Measurements from ENCODE around the gene LBHD2.

- TF ChIP-seq CTCF (IDR thresholded peaks at IDR 0.05), result no peak
- TF ChIP-seq EZH2 (IDR thresholded peaks at IDR 0.05), result no peak
- no peak for TF ChIP-seq EZH2phosphoT487 (IDR thresholded peaks at IDR 0.05)
Measured at GRCh38 chr14:103129301-103130016, 45.4 kb downstream of the LBHD2 start.

Measured in neural progenitor cell (in vitro differentiated cells).